HCT116 (cell line): ENCODE measurements around the gene CASR.

Experiments used
- CEBPB ChIP-seq: IDR thresholded peaks from 2 replicates; pipeline ENCODE4 v1.6.1; 2012; ENCODE audit warnings: low read depth
- EZH2 ChIP-seq: fragments of 200-600 bp; sonication (generic); IDR thresholded peaks from 2 replicates; pipeline ENCODE4 v1.6.1; 2017; ENCODE audit warnings: antibody characterized with exemption, mixed run types
- POLR2A ChIP-seq: IDR thresholded peaks from 2 replicates; pipeline ENCODE4 v1.7.0; 2011; ENCODE audit warnings: borderline replicate concordance; ENCODE audit not compliant: insufficient read depth, insufficient read length; ENCODE audit errors: extremely low read depth
- SIN3A ChIP-seq: IDR thresholded peaks from 2 replicates; pipeline ENCODE4 v1.6.1; 2012; ENCODE audit warnings: low read depth
- YY1 ChIP-seq: IDR thresholded peaks from 2 replicates; pipeline ENCODE4 v1.6.1; 2011; ENCODE audit warnings: low read length, low read depth, moderate library complexity, mild to moderate bottlenecking; ENCODE audit not compliant: insufficient replicate concordance; ENCODE audit errors: extremely low read depth
- ZFX ChIP-seq: fragments of 450-650 bp; IDR thresholded peaks from 2 replicates; pipeline ENCODE4 v1.6.1; 2017
- TF ChIP-seq, protein P1 (sequence below), 3 experiments: fragments of 200-600 bp in 1 of 3; sonication (generic) in 1 of 3; IDR thresholded peaks in 2 of 3; conservative IDR thresholded peaks in 1 of 3; 2 replicates each; pipeline ENCODE4 v1.5.1; 2012 to 2017; ENCODE audit warnings: low read depth in 2 of 3, low read length in 2 of 3, antibody characterized with exemption in 1 of 3, borderline replicate concordance in 1 of 3, control low read depth in 1 of 3, mild to moderate bottlenecking in 1 of 3, mixed read lengths in 1 of 3, mixed run types in 1 of 3, moderate library complexity in 1 of 3; ENCODE audit not compliant: insufficient read depth in 1 of 3
- TF ChIP-seq, protein P2 (sequence below): IDR thresholded peaks from 2 replicates; pipeline ENCODE4 v1.6.1; 2012; ENCODE audit warnings: low read depth
- TF ChIP-seq, protein P3 (sequence below): IDR thresholded peaks from 2 replicates; pipeline ENCODE4 v1.6.1; 2012

GRCh38 chr3:122318620-122319019 lies 135.2 kb downstream of the CASR start:
- TF ChIP-seq YY1 = no peak
- TF ChIP-seq, protein P1, sequence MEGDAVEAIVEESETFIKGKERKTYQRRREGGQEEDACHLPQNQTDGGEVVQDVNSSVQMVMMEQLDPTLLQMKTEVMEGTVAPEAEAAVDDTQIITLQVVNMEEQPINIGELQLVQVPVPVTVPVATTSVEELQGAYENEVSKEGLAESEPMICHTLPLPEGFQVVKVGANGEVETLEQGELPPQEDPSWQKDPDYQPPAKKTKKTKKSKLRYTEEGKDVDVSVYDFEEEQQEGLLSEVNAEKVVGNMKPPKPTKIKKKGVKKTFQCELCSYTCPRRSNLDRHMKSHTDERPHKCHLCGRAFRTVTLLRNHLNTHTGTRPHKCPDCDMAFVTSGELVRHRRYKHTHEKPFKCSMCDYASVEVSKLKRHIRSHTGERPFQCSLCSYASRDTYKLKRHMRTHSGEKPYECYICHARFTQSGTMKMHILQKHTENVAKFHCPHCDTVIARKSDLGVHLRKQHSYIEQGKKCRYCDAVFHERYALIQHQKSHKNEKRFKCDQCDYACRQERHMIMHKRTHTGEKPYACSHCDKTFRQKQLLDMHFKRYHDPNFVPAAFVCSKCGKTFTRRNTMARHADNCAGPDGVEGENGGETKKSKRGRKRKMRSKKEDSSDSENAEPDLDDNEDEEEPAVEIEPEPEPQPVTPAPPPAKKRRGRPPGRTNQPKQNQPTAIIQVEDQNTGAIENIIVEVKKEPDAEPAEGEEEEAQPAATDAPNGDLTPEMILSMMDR (IDR thresholded peaks at IDR 0.05 in 2 of 3, conservative IDR thresholded peaks at IDR 0.05 in 1 of 3; ENCODE audit: borderline replicate concordance in 1 of 3, insufficient read depth in 1 of 3, low read depth in 2 of 3, low read length in 2 of 3) = no peak
- no peak for TF ChIP-seq SIN3A
- no peak for TF ChIP-seq POLR2A
- TF ChIP-seq, protein P2, sequence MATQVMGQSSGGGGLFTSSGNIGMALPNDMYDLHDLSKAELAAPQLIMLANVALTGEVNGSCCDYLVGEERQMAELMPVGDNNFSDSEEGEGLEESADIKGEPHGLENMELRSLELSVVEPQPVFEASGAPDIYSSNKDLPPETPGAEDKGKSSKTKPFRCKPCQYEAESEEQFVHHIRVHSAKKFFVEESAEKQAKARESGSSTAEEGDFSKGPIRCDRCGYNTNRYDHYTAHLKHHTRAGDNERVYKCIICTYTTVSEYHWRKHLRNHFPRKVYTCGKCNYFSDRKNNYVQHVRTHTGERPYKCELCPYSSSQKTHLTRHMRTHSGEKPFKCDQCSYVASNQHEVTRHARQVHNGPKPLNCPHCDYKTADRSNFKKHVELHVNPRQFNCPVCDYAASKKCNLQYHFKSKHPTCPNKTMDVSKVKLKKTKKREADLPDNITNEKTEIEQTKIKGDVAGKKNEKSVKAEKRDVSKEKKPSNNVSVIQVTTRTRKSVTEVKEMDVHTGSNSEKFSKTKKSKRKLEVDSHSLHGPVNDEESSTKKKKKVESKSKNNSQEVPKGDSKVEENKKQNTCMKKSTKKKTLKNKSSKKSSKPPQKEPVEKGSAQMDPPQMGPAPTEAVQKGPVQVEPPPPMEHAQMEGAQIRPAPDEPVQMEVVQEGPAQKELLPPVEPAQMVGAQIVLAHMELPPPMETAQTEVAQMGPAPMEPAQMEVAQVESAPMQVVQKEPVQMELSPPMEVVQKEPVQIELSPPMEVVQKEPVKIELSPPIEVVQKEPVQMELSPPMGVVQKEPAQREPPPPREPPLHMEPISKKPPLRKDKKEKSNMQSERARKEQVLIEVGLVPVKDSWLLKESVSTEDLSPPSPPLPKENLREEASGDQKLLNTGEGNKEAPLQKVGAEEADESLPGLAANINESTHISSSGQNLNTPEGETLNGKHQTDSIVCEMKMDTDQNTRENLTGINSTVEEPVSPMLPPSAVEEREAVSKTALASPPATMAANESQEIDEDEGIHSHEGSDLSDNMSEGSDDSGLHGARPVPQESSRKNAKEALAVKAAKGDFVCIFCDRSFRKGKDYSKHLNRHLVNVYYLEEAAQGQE = no peak
- no peak for TF ChIP-seq ZFX
- TF ChIP-seq EZH2 = no peak
- TF ChIP-seq CEBPB = no peak
- TF ChIP-seq, protein P3, sequence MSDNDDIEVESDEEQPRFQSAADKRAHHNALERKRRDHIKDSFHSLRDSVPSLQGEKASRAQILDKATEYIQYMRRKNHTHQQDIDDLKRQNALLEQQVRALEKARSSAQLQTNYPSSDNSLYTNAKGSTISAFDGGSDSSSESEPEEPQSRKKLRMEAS = no peak
